ENCODE results near the gene ALOX12B.
"Not testable (repeated sequence)": the region's sequence is repeated elsewhere in the genome, so short reads cannot be mapped to it uniquely, and the experiment has no call there.

Gene ALOX12B

GRCh38 chr17:8048236-8048635 is 39.3 kb downstream of the ALOX12B start:
- in situ Hi-C loops (cut with HindIII; ENCODE audit: low sequenced_read_pairs), result loop anchor here (5.0 kb wide), 2 partner anchors 41 to 106 kb away; no protein-coding TSS in a partner anchor

GRCh38 chr17:8047769-8048110 is 39.8 kb downstream of the ALOX12B start:
- in situ Hi-C loops (cut with HindIII; ENCODE audit: low sequenced_read_pairs), result loop anchor here (5.0 kb wide), 2 partner anchors 40 to 105 kb away; no protein-coding TSS in a partner anchor

GRCh38 chr17:8046929-8047768 is 40.4 kb downstream of the ALOX12B start:
- in situ Hi-C loops (cut with HindIII; ENCODE audit: low sequenced_read_pairs), result loop anchor here (5.0 kb wide), 2 partner anchors 40 to 105 kb away; no protein-coding TSS in a partner anchor

- in situ Hi-C loops (cut with HindIII; ENCODE audit: low sequenced_read_pairs), result loop anchor here (5.0 kb wide), 2 partner anchors 39 to 104 kb away; no protein-coding TSS in a partner anchor
Observed at GRCh38 chr17:8046306-8046928, 41.1 kb downstream of the ALOX12B start.

- in situ Hi-C loops (cut with HindIII; ENCODE audit: low sequenced_read_pairs), result loop anchor here (5.0 kb wide), 2 partner anchors 38 to 103 kb away; no protein-coding TSS in a partner anchor
Observed at GRCh38 chr17:8044819-8045810, 42.4 kb downstream of the ALOX12B start.

GRCh38 chr17:8041979-8042378 is 45.5 kb downstream of the ALOX12B start:
- in situ Hi-C loops (cut with HindIII; ENCODE audit: low sequenced_read_pairs), result no loop called here

GRCh38 chr17:8041249-8041928 is 46.1 kb downstream of the ALOX12B start:
- in situ Hi-C loops (cut with HindIII; ENCODE audit: low sequenced_read_pairs), result no loop called here

GRCh38 chr17:8039611-8040168 is 47.8 kb downstream of the ALOX12B start:
- in situ Hi-C loops (cut with HindIII; ENCODE audit: low sequenced_read_pairs), result no loop called here

GRCh38 chr17:8038954-8039610 is 48.4 kb downstream of the ALOX12B start, which contains the start of gene ALOX15B:
TSS of gene ALOX15B (plus strand) at chr17:8039059. CDS start at chr17:8039156, 97 bp downstream.
- in situ Hi-C loops (cut with HindIII; ENCODE audit: low sequenced_read_pairs), result no loop called here

- in situ Hi-C loops (cut with HindIII; ENCODE audit: low sequenced_read_pairs), result no loop called here
Observed at GRCh38 chr17:8032442-8032841, 55.1 kb downstream of the ALOX12B start.

GRCh38 chr17:8031950-8032349 is 55.6 kb downstream of the ALOX12B start:
- in situ Hi-C loops (cut with HindIII; ENCODE audit: low sequenced_read_pairs), result no loop called here

GRCh38 chr17:8031261-8031661 is 56.3 kb downstream of the ALOX12B start:
- in situ Hi-C loops (cut with HindIII; ENCODE audit: low sequenced_read_pairs), result no loop called here

- in situ Hi-C loops (cut with HindIII; ENCODE audit: low sequenced_read_pairs), result no loop called here
Observed at GRCh38 chr17:8029121-8029520, 58.4 kb downstream of the ALOX12B start.

GRCh38 chr17:8025176-8025911 is 62.2 kb downstream of the ALOX12B start:
- in situ Hi-C loops (cut with HindIII; ENCODE audit: low sequenced_read_pairs), result no loop called here

- in situ Hi-C loops (cut with HindIII; ENCODE audit: low sequenced_read_pairs), result not testable (repeated sequence)
Observed at GRCh38 chr17:8024161-8024560, 63.4 kb downstream of the ALOX12B start.
